ENCODE results near the gene PKNOX2. TPM values are rescaled to one million over a fixed set of nuclear protein-coding genes. Genes with fewer than 3 reads are reported as not detected.

Gene PKNOX2
- total RNA-seq, 2 donors from 2014 or later = 5.5 to 6.9 TPM

DNA sequence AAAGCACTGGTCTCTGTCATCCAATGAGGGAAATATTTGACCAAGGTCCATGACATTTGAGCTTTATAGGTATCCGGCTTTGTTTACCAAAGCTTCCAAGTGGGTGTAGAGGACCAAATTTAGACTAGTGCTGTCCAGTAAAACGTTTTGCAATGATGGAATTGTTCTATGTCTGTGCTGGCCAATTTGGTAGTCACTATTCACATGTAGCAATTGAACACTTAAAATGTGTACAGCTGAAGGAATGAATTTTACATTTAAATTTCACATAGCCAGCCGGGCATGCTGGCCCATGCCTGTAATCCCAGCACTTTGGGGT is 118.0 kb downstream of the PKNOX2 start:
- no peak for DNase-seq (ENCODE audit: low spot score)
- TF ChIP-seq, protein P1, sequence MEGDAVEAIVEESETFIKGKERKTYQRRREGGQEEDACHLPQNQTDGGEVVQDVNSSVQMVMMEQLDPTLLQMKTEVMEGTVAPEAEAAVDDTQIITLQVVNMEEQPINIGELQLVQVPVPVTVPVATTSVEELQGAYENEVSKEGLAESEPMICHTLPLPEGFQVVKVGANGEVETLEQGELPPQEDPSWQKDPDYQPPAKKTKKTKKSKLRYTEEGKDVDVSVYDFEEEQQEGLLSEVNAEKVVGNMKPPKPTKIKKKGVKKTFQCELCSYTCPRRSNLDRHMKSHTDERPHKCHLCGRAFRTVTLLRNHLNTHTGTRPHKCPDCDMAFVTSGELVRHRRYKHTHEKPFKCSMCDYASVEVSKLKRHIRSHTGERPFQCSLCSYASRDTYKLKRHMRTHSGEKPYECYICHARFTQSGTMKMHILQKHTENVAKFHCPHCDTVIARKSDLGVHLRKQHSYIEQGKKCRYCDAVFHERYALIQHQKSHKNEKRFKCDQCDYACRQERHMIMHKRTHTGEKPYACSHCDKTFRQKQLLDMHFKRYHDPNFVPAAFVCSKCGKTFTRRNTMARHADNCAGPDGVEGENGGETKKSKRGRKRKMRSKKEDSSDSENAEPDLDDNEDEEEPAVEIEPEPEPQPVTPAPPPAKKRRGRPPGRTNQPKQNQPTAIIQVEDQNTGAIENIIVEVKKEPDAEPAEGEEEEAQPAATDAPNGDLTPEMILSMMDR (IDR thresholded peaks at IDR 0.05) = no peak
- Histone ChIP-seq H3K4me3 (no peak overlapping the region), H3K9me3 (no peaks in the 10 kb centered on the region), H3K36me3 (no peaks in the 10 kb centered on the region), H3K27ac (no peak overlapping the region), H3K27me3 (no peaks in the 10 kb centered on the region), H3K4me1 (peaks cover 0 to 30% of the 10 kb centered on the region in 2 donors)

DNA sequence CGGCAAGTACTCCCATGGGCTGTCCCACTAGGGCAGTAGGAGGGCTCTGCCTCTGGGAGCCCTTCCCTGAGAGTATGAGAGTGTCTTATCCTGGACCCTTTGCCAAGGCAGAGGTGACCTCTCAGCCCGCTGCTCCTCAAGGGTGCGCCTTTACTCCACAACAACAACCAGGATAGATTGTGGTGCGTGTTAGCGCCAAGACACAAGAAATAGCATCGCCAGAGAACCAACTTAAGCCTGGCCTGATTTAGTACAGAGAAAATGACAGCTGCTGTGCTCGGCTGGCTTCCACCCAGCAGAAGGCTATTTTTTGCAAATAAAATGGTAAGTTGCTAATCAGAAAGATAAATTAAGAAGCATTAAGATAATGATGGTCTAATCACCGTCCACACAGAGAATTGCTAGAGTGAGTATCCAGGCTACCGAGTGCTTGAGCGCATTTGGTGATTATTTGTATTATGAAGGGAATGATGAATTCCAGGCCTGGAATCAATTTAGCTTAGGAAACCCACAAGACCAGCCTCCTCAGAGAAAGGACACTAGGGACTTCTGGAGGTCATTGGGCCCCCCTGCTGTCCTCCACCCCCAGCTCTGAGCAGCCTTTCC is 119.8 kb downstream of the PKNOX2 start:
- H3K36me3 ChIP-seq = no peaks in the 10 kb centered on the region
- H3K27ac ChIP-seq = no peak overlapping the region
- H3K4me1 ChIP-seq = peaks cover 0 to 40% of the 10 kb centered on the region in 2 donors
- H3K9me3 ChIP-seq = no peaks in the 10 kb centered on the region
- DNase-seq (ENCODE audit: low spot score) = no peak
- H3K4me3 ChIP-seq = no peak overlapping the region
- no peaks in the 10 kb centered on the region for H3K27me3 ChIP-seq
- TF ChIP-seq, protein P1 (IDR thresholded peaks at IDR 0.05) = no peak

DNA sequence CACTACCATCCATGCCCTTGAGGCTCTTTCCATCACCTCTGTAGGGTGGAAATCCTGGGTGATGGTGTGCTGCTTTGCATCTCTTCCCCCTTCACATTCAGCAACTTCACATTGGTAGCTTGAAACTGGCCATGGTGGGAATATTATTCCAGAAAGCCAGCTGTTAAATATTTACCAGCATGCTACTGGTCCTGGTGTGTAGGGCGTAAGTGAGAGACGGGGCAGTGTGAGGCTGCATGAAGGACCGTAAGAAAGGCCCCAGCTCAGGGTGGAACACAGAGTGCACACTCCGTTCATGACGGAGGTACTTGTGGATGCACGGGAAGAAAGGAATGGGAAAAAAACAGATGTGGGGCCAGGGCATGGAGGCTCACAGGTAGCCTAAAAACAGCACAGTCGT is 121.3 kb downstream of the PKNOX2 start:
- no peak overlapping the region for H3K4me3 ChIP-seq
- no peaks in the 10 kb centered on the region for H3K9me3 ChIP-seq
- H3K4me1 ChIP-seq = peaks cover 0 to 40% of the 10 kb centered on the region in 2 donors
- TF ChIP-seq, protein P1 (IDR thresholded peaks at IDR 0.05) = no peak
- no peaks in the 10 kb centered on the region for H3K27me3 ChIP-seq
- DNase-seq (ENCODE audit: low spot score) = no peak
- H3K36me3 ChIP-seq = no peaks in the 10 kb centered on the region
- no peak overlapping the region for H3K27ac ChIP-seq

DNA sequence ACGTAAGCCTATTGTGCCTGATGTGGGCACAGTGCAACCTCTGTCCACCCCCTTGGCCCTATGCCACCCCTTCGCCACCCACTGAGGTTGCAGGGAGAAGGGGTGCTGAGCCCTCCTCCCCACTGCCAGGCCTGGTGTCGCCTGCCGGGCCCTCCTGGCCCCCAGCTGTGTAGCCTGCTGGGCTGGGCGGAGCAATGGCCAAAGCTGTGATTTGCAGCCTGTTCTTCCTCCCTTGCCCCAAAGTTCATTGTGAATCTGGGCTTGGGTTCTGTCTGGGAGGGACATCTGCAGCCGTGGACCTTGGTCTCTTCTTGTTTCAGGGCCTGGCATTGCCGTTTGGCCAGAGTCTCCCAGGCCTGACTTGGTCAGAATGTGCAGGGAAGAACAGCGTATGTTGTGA is 121.9 kb downstream of the PKNOX2 start:
- Histone ChIP-seq H3K27ac (no peak overlapping the region), H3K4me3 (no peak overlapping the region), H3K36me3 (no peaks in the 10 kb centered on the region), H3K4me1 (peaks cover 0 to 35% of the 10 kb centered on the region in 2 donors), H3K27me3 (no peaks in the 10 kb centered on the region), H3K9me3 (no peaks in the 10 kb centered on the region)
- no peak for DNase-seq (ENCODE audit: low spot score)
- TF ChIP-seq, protein P1 (IDR thresholded peaks at IDR 0.05) = no peak

DNA sequence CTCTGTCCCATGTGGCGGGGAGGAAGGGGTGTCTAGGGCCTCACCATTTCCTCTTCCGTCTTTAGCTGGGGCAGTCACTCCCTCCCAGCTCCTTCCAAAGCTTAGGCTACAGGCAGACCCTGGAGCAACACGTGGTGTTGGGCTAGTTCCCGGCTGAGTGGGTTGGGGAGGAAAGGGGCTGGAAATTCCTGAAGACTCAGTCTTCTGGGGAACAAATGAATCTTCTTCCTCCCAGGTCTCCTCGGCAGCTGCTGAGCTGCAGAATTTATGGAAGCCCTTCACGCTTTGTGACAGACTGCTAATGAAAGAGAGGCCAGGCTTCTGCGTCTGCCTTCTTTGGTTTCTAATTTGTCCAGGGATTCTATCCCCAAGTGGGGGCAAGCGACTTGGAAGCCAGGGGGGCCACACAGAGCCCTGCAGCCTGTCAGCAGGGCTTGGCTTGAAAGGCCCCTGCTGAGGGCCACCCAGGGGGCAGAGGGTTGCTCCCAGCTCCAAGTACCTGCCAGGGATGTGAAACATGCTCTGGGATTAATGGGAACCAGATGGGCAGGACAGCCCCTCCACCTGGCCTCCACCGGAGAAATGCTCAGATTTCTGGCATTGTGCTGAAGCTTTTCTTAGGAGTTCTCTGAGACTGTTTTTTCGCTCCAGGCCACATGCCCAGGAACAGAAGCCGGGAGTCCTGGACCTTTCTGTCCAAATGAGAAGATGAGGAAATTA is 123.1 kb downstream of the PKNOX2 start:
- no peaks in the 10 kb centered on the region for H3K36me3 ChIP-seq
- peaks cover 0 to 25% of the 10 kb centered on the region in 2 donors for H3K4me1 ChIP-seq
- peak overlapping the region in 1 of 2 donors; percentile 43 for H3K27ac ChIP-seq

More for the DNA sequence above, 123.1 kb downstream of the PKNOX2 start:
- no peak for DNase-seq (ENCODE audit: low spot score)
- Histone ChIP-seq H3K4me3 (no peak overlapping the region), H3K9me3 (no peaks in the 10 kb centered on the region), H3K27me3 (no peaks in the 10 kb centered on the region)
- TF ChIP-seq, protein P1 (IDR thresholded peaks at IDR 0.05) = no peak

Data from right atrium auricular region (tissue), 2 donors.